HG03045 (cell line): Measurements from ENCODE around the gene PDXDC1.
"Not testable (repeated sequence)": the region's sequence is repeated elsewhere in the genome, so short reads cannot be mapped to it uniquely, and the experiment has no call there.

ENCODE experiments used
- ATAC-seq: cut with Tn5 transposase; IDR thresholded peaks from one replicate; pipeline ENCODE4 v1.9.1; 2021; ENCODE audit warnings: mild to moderate bottlenecking, moderate library complexity; ENCODE audit not compliant: unreplicated experiment

Gene PDXDC1

GRCh38 chr16:14973785-14974322 lies 972 bp upstream of the PDXDC1 start:
- ATAC-seq, result not testable (repeated sequence)

- ATAC-seq, result not testable (repeated sequence)
Observed at GRCh38 chr16:14974331-14974655, 533 bp upstream of the PDXDC1 start.

GRCh38 chr16:14975418-14976194 lies 780 bp downstream of the PDXDC1 start:
- ATAC-seq, result not testable (repeated sequence)

GRCh38 chr16:14976971-14977736 lies 2.3 kb downstream of the PDXDC1 start:
- not testable (repeated sequence) for ATAC-seq

GRCh38 chr16:14978281-14978680 lies 3.5 kb downstream of the PDXDC1 start:
- ATAC-seq, result not testable (repeated sequence)

- ATAC-seq, result not testable (repeated sequence)
Observed at GRCh38 chr16:14978908-14979307, 4.1 kb downstream of the PDXDC1 start.

GRCh38 chr16:14981234-14981633 lies 6.4 kb downstream of the PDXDC1 start:
- ATAC-seq, result not testable (repeated sequence)

GRCh38 chr16:14982521-14982920 lies 7.7 kb downstream of the PDXDC1 start:
- ATAC-seq, result not testable (repeated sequence)

- not testable (repeated sequence) for ATAC-seq
Observed at GRCh38 chr16:14988092-14988491, 13.3 kb downstream of the PDXDC1 start.

GRCh38 chr16:14988661-14989191 lies 13.9 kb downstream of the PDXDC1 start:
- ATAC-seq, result not testable (repeated sequence)

GRCh38 chr16:14989291-14990281 lies 14.8 kb downstream of the PDXDC1 start:
- ATAC-seq, result not testable (repeated sequence)

- ATAC-seq, result not testable (repeated sequence)
Observed at GRCh38 chr16:14993277-14994151, 18.7 kb downstream of the PDXDC1 start.

- ATAC-seq, result not testable (repeated sequence)
Observed at GRCh38 chr16:14996702-14997101, 21.9 kb downstream of the PDXDC1 start.

GRCh38 chr16:14998300-14998699 lies 23.5 kb downstream of the PDXDC1 start:
- ATAC-seq, result not testable (repeated sequence)

- ATAC-seq, result not testable (repeated sequence)
Observed at GRCh38 chr16:14999845-15000244, 25.0 kb downstream of the PDXDC1 start.

GRCh38 chr16:15002448-15002847 lies 27.6 kb downstream of the PDXDC1 start:
- not testable (repeated sequence) for ATAC-seq

- not testable (repeated sequence) for ATAC-seq
Observed at GRCh38 chr16:15005357-15006132, 30.7 kb downstream of the PDXDC1 start.

- not testable (repeated sequence) for ATAC-seq
Observed at GRCh38 chr16:15008647-15009046, 33.8 kb downstream of the PDXDC1 start.
